Esophagus squamous epithelium (tissue), 4 donors: ENCODE data around the gene MFSD12.

Experiments used
- POLR2A ChIP-seq, 4 donors: fragments of 450-650 bp; IDR thresholded peaks; one replicate each; pipeline ENCODE4 v1.6.1; 2017; ENCODE audit warnings: antibody characterized with exemption in 4 of 4, mild to moderate bottlenecking in 4 of 4, moderate library complexity in 3 of 4
- TF ChIP-seq, protein P1 (sequence below), 6 experiments: fragments of 450-650 bp in 4 of 6; fragments of 200-600 bp in 2 of 6; sonication (generic) in 2 of 6; IDR thresholded peaks; one replicate each; pipeline ENCODE4 v1.5.1; 2016 to 2019; ENCODE audit warnings: antibody characterized with exemption in 6 of 6, mild to moderate bottlenecking in 4 of 6, moderate library complexity in 4 of 6

DNA sequence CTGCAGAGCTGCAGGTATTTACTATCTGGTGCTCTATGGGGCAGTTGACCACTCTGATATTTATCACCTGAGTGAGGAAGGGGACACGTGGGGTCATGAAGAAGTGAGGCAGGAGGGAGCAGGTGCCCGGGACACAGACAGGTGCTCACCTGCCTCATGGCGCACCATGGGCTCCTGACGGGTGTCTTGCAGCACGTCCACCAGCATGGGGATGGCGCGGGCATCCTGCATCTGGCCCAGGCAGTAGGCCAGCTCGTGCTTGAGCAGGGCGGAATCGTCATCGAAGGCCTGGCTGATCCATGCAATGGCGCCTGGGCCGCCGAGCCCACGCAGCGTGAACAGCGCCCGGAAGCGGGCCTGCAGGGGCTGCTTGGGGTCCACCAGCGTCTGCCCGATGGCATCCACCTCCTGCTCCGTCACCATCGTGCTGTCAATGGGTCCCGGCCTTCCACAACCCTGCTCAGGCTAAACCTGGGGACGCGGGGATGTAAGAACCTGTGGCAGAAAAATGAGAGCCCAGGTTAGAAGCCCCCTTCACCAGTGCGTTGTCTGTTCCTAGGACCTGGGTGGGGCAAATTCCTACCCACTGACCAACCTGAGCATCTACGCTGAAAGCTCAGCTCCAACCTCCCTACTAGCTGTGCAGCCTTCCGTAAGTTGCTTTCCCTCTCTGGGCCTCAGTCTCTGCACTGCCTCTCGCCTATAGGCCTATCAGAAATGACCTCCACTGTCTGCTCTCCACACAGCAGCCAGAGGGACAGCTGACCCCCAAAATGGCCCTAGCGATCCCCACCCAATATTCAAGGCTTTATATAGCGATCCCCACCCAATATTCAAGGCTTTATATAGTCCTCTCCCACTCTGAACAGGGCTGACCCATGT is 60.8 kb downstream of the MFSD12 start:
- TF ChIP-seq, protein P1, sequence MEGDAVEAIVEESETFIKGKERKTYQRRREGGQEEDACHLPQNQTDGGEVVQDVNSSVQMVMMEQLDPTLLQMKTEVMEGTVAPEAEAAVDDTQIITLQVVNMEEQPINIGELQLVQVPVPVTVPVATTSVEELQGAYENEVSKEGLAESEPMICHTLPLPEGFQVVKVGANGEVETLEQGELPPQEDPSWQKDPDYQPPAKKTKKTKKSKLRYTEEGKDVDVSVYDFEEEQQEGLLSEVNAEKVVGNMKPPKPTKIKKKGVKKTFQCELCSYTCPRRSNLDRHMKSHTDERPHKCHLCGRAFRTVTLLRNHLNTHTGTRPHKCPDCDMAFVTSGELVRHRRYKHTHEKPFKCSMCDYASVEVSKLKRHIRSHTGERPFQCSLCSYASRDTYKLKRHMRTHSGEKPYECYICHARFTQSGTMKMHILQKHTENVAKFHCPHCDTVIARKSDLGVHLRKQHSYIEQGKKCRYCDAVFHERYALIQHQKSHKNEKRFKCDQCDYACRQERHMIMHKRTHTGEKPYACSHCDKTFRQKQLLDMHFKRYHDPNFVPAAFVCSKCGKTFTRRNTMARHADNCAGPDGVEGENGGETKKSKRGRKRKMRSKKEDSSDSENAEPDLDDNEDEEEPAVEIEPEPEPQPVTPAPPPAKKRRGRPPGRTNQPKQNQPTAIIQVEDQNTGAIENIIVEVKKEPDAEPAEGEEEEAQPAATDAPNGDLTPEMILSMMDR (IDR thresholded peaks at IDR 0.05), result no peak
- TF ChIP-seq POLR2A (IDR thresholded peaks at IDR 0.05), result no peak
